Keratinocyte (primary cell): ENCODE measurements around the gene REV1. TPM values are rescaled to one million over a fixed set of nuclear protein-coding genes. Genes with fewer than 3 reads are reported as not detected.

Source experiments
- DNase-seq: peaks from one replicate; pipeline ENCODE4 v3.0.0-alpha.2; 2011; ENCODE audit warnings: low read depth, missing footprints, low spot score
- FAIRE-seq: peaks from 2 replicates; lab custom pipeline; 2011; peaks lifted over from hg19 to GRCh38; lab: Jason Lieb, UNC
- H2AFZ ChIP-seq: 2 replicates; pipeline ENCODE4 v1.6.0; 2012; ENCODE audit warnings: low read length, control low read depth, inconsistent platforms; ENCODE audit not compliant: control insufficient read depth
- H3K27ac ChIP-seq: 2 replicates; pipeline ENCODE4 v1.5.1; 2011; ENCODE audit warnings: low read length; ENCODE audit not compliant: control insufficient read depth, insufficient read depth
- H3K27me3 ChIP-seq: 3 replicates; pipeline ENCODE4 v1.6.0; 2011; ENCODE audit warnings: low read length; ENCODE audit not compliant: control insufficient read depth, insufficient read depth; ENCODE audit errors: extremely low read depth
- H3K36me3 ChIP-seq, 2 experiments: 2 replicates in 1 of 2; 3 replicates in 1 of 2; pipeline ENCODE4 v1.5.1; 2011; ENCODE audit warnings: low read length in 2 of 2, mild to moderate bottlenecking in 1 of 2; ENCODE audit not compliant: control insufficient read depth in 2 of 2, insufficient read depth in 2 of 2; ENCODE audit errors: extremely low read depth in 1 of 2
- H3K4me1 ChIP-seq: 3 replicates; pipeline ENCODE4 v1.5.1; 2011; ENCODE audit warnings: low read length; ENCODE audit not compliant: control insufficient read depth, insufficient read depth; ENCODE audit errors: extremely low read depth
- H3K4me2 ChIP-seq: 3 replicates; pipeline ENCODE4 v1.6.0; 2011; ENCODE audit warnings: low read depth, low read length; ENCODE audit not compliant: control insufficient read depth, insufficient read depth; ENCODE audit errors: extremely low read depth
- H3K4me3 ChIP-seq, 3 experiments: fragments of 200-600 bp in 1 of 3; sonication (generic) in 1 of 3; 2 replicates in 2 of 3; 3 replicates in 1 of 3; pipeline ENCODE4 v1.5.1; 2011 to 2016; ENCODE audit warnings: low read length in 3 of 3, mild to moderate bottlenecking in 3 of 3, control low read depth in 2 of 3, inconsistent platforms in 1 of 3, low read depth in 1 of 3, mixed read lengths in 1 of 3, mixed run types in 1 of 3, moderate library complexity in 1 of 3; ENCODE audit not compliant: control insufficient read depth in 2 of 3, insufficient read depth in 2 of 3; ENCODE audit errors: extremely low read depth in 1 of 3
- H3K79me2 ChIP-seq: 2 replicates; pipeline ENCODE4 v1.6.0; 2012; ENCODE audit warnings: low read length; ENCODE audit not compliant: control insufficient read depth, insufficient read depth
- H3K9ac ChIP-seq: 3 replicates; pipeline ENCODE4 v1.6.0; 2011; ENCODE audit warnings: low read length; ENCODE audit not compliant: control insufficient read depth, insufficient read depth; ENCODE audit errors: extremely low read depth
- H3K9me1 ChIP-seq: 3 replicates; pipeline ENCODE4 v1.6.0; 2011; ENCODE audit warnings: low read length; ENCODE audit not compliant: control insufficient read depth, insufficient read depth; ENCODE audit errors: extremely low read depth
- H3K9me3 ChIP-seq: 2 replicates; pipeline ENCODE4 v1.5.1; 2012; ENCODE audit warnings: low read depth, low read length; ENCODE audit not compliant: control insufficient read depth
- H4K20me1 ChIP-seq: 3 replicates; pipeline ENCODE4 v1.6.0; 2011; ENCODE audit warnings: low read length; ENCODE audit not compliant: control insufficient read depth, insufficient read depth; ENCODE audit errors: extremely low read depth
- EZH2 ChIP-seq: IDR thresholded peaks from one replicate; pipeline ENCODE4 v1.6.1; 2012; ENCODE audit warnings: inconsistent platforms, mild to moderate bottlenecking, low read length, moderate library complexity
- dilution Hi-C: fragments of 300-500 bp; cut with MboI; formaldehyde crosslinking; loops from one replicate; pipeline ENCODE4 v1.7.0; 2020; ENCODE audit warnings: low sequenced_read_pairs; ENCODE audit not compliant: extremely low pct_ligation_motif_present
- polyA plus RNA-seq, 5 experiments: library from polyadenylated mRNA; depleted of rRNA in 3 of 5; stranded (reverse) in 3 of 5; stranded (forward) in 1 of 5; unstranded in 1 of 5; fragments of >200 nt; gene quantifications; 1 replicate in 1 of 5; 2 replicates in 3 of 5; 3 replicates in 1 of 5; pipeline versions ENCODE4 v1.2.1 to v1.2.3, GENCODE V29; 2011 to 2012; ENCODE audit warnings: missing spikeins in 2 of 5, low read depth in 1 of 5, low replicate concordance in 1 of 5
- TF ChIP-seq, protein P1 (sequence below), 3 experiments: IDR thresholded peaks in 1 of 3; conservative IDR thresholded peaks in 1 of 3; optimal IDR thresholded peaks in 1 of 3; 2 replicates in 2 of 3; 3 replicates in 1 of 3; pipeline versions ENCODE3 to v1.5.1; 2011; ENCODE audit warnings: low read length in 3 of 3, mild to moderate bottlenecking in 3 of 3, moderate library complexity in 2 of 3, control low read depth in 1 of 3, inconsistent platforms in 1 of 3; ENCODE audit not compliant: insufficient read depth in 2 of 3; ENCODE audit errors: extremely low read depth in 1 of 3

REV1 gene
- polyA plus RNA-seq, 1 donor (not counting 4 experiments of a cell fraction or from before 2014, with no cell fraction given): 56.4 TPM

DNA sequence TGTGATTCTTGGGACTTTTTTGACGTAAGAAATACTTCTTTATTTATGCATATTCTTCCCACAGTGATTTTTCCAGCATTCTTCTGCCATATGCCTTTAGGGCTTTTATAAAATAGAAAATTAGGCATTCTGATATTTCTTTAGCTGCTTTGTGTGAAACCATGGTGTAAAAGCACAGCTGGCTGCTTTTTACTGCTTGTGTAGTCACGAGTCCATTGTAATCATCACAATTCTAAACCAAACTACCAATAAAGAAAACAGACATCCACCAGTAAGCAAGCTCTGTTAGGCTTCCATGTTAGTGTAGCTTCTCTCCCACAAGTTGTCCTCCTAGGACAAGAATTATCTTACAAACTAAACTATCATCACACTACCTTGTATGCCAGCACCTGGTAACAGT lies 90.0 kb downstream of the REV1 start:
- dilution Hi-C loops: no loop called here
- TF ChIP-seq, protein P1, sequence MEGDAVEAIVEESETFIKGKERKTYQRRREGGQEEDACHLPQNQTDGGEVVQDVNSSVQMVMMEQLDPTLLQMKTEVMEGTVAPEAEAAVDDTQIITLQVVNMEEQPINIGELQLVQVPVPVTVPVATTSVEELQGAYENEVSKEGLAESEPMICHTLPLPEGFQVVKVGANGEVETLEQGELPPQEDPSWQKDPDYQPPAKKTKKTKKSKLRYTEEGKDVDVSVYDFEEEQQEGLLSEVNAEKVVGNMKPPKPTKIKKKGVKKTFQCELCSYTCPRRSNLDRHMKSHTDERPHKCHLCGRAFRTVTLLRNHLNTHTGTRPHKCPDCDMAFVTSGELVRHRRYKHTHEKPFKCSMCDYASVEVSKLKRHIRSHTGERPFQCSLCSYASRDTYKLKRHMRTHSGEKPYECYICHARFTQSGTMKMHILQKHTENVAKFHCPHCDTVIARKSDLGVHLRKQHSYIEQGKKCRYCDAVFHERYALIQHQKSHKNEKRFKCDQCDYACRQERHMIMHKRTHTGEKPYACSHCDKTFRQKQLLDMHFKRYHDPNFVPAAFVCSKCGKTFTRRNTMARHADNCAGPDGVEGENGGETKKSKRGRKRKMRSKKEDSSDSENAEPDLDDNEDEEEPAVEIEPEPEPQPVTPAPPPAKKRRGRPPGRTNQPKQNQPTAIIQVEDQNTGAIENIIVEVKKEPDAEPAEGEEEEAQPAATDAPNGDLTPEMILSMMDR (optimal IDR thresholded peaks at IDR 0.05 in 1 of 3, IDR thresholded peaks at IDR 0.05 in 1 of 3, conservative IDR thresholded peaks at IDR 0.05 in 1 of 3; ENCODE audit: extremely low read depth in 1 of 3, insufficient read depth in 2 of 3, low read length in 3 of 3): no peak
- TF ChIP-seq EZH2: no peak
- Histone ChIP-seq H3K9me1 (no peaks in the 10 kb centered on the region), H3K27me3 (no peaks in the 10 kb centered on the region), H3K4me1 (peaks cover 3% of the 10 kb centered on the region), H3K9me3 (no peaks in the 10 kb centered on the region), H3K4me3 (no peak overlapping the region), H2AFZ (no peak overlapping the region), H3K27ac (no peak overlapping the region), H3K36me3 (peaks cover 36 to 41% of the 10 kb centered on the region in 2 experiments), H3K79me2 (no peaks in the 10 kb centered on the region), H3K9ac (no peak overlapping the region), H3K4me2 (no peak overlapping the region), H4K20me1 (no peaks in the 10 kb centered on the region)
- FAIRE-seq (no peak), DNase-seq (no peak)

DNA sequence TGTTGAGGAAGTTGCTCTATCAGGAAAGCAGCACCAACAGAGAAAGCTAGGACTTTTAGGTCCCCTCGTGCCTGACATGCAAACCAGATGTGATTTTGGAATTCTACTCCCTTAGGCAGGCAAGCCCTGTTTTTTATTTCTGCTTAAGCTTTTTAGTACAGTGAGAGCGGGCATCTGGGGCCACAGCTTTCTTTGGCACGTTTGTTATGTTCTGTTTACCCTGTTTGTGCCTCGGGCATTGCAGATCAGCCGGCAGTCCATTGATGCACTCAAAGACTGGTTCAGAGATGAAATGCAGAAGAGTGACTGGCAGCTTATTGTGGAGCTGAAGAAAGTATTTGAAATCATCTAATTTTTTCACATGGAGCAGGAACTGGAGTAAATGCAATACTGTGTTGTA lies 90.8 kb downstream of the REV1 start:
- Histone ChIP-seq H3K79me2 (no peaks in the 10 kb centered on the region), H3K4me1 (no peaks in the 10 kb centered on the region), H3K9me3 (no peaks in the 10 kb centered on the region), H4K20me1 (no peaks in the 10 kb centered on the region), H3K9ac (no peak overlapping the region), H3K9me1 (no peaks in the 10 kb centered on the region), H3K27me3 (no peaks in the 10 kb centered on the region), H3K4me3 (no peak overlapping the region), H3K27ac (no peak overlapping the region), H3K36me3 (peaks cover 36 to 39% of the 10 kb centered on the region in 2 experiments), H2AFZ (no peak overlapping the region), H3K4me2 (no peak overlapping the region)
- dilution Hi-C loops: no loop called here
- TF ChIP-seq, protein P1 (optimal IDR thresholded peaks at IDR 0.05 in 1 of 3, IDR thresholded peaks at IDR 0.05 in 1 of 3, conservative IDR thresholded peaks at IDR 0.05 in 1 of 3; ENCODE audit: extremely low read depth in 1 of 3, insufficient read depth in 2 of 3, low read length in 3 of 3): no peak
- TF ChIP-seq EZH2: no peak
- DNase-seq (no peak), FAIRE-seq (no peak)
